H1 (cell line): Measurements from ENCODE around the gene NCF4. TPM values are rescaled to one million over a fixed set of nuclear protein-coding genes. Genes with fewer than 3 reads are reported as not detected.

Experiments used
- CTCF ChIA-PET: fragments of 300-600 bp; sonication (Branson Sonifier 250); formaldehyde crosslinking; loops from one replicate; lab custom pipeline; 2021; ENCODE audit not compliant: partially characterized antibody; lab: Charles Lee
- POLR2A ChIA-PET: fragments of 300-600 bp; sonication (Branson Sonifier 250); formaldehyde crosslinking; loops from one replicate; lab custom pipeline; 2021; ENCODE audit warnings: inconsistent platforms; ENCODE audit not compliant: partially characterized antibody; lab: Charles Lee
- DNase-seq, 2 experiments: peaks; one replicate each; pipeline versions ENCODE4 v3.0.0 to v3.0.0-alpha.2; 2010 to 2022; ENCODE audit warnings: low spot score in 2 of 2, low read depth in 1 of 2, mixed read lengths in 1 of 2
- FAIRE-seq: peaks from 2 replicates; lab custom pipeline; 2011; peaks lifted over from hg19 to GRCh38; lab: Jason Lieb, UNC
- H2AFZ ChIP-seq: 2 replicates; pipeline ENCODE4 v1.8.1; 2012; ENCODE audit warnings: low read length, inconsistent platforms
- H2AK5ac ChIP-seq: 2 replicates; pipeline ENCODE4 v1.6.1; 2013; ENCODE audit warnings: low read depth, low read length
- H2BK120ac ChIP-seq: replicated peaks from 2 replicates; pipeline ENCODE3; 2013; ENCODE audit warnings: low read depth, low read length, inconsistent platforms
- H2BK12ac ChIP-seq: 2 replicates; pipeline ENCODE4 v1.6.1; 2013; ENCODE audit warnings: low read depth, low read length
- H2BK15ac ChIP-seq: 2 replicates; pipeline ENCODE4 v1.6.1; 2013; ENCODE audit warnings: low read length
- H2BK20ac ChIP-seq: 2 replicates; pipeline ENCODE4 v1.6.1; 2013; ENCODE audit warnings: low read length
- H2BK5ac ChIP-seq: 2 replicates; pipeline ENCODE4 v1.6.1; 2013; ENCODE audit warnings: low read depth, low read length
- H3K14ac ChIP-seq: 2 replicates; pipeline ENCODE4 v1.6.1; 2013; ENCODE audit warnings: inconsistent platforms; ENCODE audit not compliant: insufficient read length
- H3K18ac ChIP-seq: 2 replicates; pipeline ENCODE4 v1.6.1; 2013; ENCODE audit warnings: low read length; ENCODE audit errors: extremely low read depth
- H3K23ac ChIP-seq: 2 replicates; pipeline ENCODE4 v1.6.1; 2013; ENCODE audit warnings: inconsistent platforms; ENCODE audit not compliant: insufficient read length
- H3K23me2 ChIP-seq: 2 replicates; pipeline ENCODE4 v1.6.1; 2013; ENCODE audit warnings: low read depth, low read length
- H3K27ac ChIP-seq: 2 replicates; pipeline ENCODE4 v1.6.1; 2011; ENCODE audit warnings: low read depth, low read length, inconsistent platforms
- H3K27me3 ChIP-seq, 4 experiments: replicated peaks in 1 of 4; 1 replicate in 1 of 4; 2 replicates in 3 of 4; pipeline versions ENCODE4 v1.6.1 to v1.8.1; 2011 to 2013; ENCODE audit warnings: low read length in 3 of 4, mild to moderate bottlenecking in 3 of 4, inconsistent platforms in 2 of 4, mixed read lengths in 2 of 4, moderate library complexity in 1 of 4; ENCODE audit not compliant: control insufficient read depth in 3 of 4, insufficient read depth in 3 of 4; ENCODE audit errors: extremely low read depth in 1 of 4
- H3K36me3 ChIP-seq, 4 experiments: 2 replicates each; pipeline versions ENCODE4 v1.6.1 to v1.8.1; 2011 to 2013; ENCODE audit warnings: mild to moderate bottlenecking in 4 of 4, low read length in 3 of 4, moderate library complexity in 2 of 4, control low read depth in 1 of 4, inconsistent platforms in 1 of 4; ENCODE audit not compliant: insufficient read depth in 4 of 4, control insufficient read depth in 2 of 4
- H3K4ac ChIP-seq: replicated peaks from 2 replicates; pipeline ENCODE3; 2013; ENCODE audit warnings: low read length, low read depth, mixed read lengths, inconsistent platforms; ENCODE audit not compliant: insufficient read length
- H3K4me1 ChIP-seq, 4 experiments: replicated peaks in 1 of 4; 1 replicate in 1 of 4; 2 replicates in 3 of 4; pipeline versions ENCODE4 v1.6.1 to v1.8.1; 2011 to 2013; ENCODE audit warnings: low read length in 3 of 4, inconsistent platforms in 2 of 4, mixed read lengths in 1 of 4; ENCODE audit not compliant: insufficient read depth in 4 of 4, control insufficient read depth in 3 of 4
- H3K4me2 ChIP-seq, 2 experiments: 2 replicates each; pipeline versions ENCODE4 v1.6.1 to v1.8.1; 2011 to 2013; ENCODE audit warnings: low read depth in 2 of 2, low read length in 2 of 2, control low read depth in 1 of 2, inconsistent platforms in 1 of 2, mild to moderate bottlenecking in 1 of 2; ENCODE audit not compliant: insufficient read depth in 1 of 2
- H3K4me3 ChIP-seq, 4 experiments: fragments of 200-600, 300-600 bp in 1 of 4; sonication (generic), shearing (Covaris generic), sonication (Bioruptor Twin) in 1 of 4; 2 replicates each; pipeline versions ENCODE4 v1.5.1 to v1.8.1; 2011 to 2016; ENCODE audit warnings: low read length in 4 of 4, low read depth in 3 of 4, control low read depth in 2 of 4, inconsistent platforms in 2 of 4, mild to moderate bottlenecking in 2 of 4, mixed read lengths in 1 of 4, moderate library complexity in 1 of 4; ENCODE audit not compliant: insufficient read depth in 2 of 4; ENCODE audit errors: extremely low read depth in 1 of 4
- H3K56ac ChIP-seq: replicated peaks from 2 replicates; pipeline ENCODE3; 2013; ENCODE audit warnings: low read depth, mild to moderate bottlenecking, mixed read lengths, low read length, inconsistent platforms; ENCODE audit not compliant: insufficient read length
- H3K79me1 ChIP-seq: 2 replicates; pipeline ENCODE4 v1.6.1; 2013; ENCODE audit warnings: low read depth, low read length, control low read depth
- H3K79me2 ChIP-seq, 2 experiments: 2 replicates each; pipeline versions ENCODE4 v1.6.1 to v1.8.1; 2012 to 2013; ENCODE audit warnings: low read length in 2 of 2, mild to moderate bottlenecking in 2 of 2, inconsistent platforms in 1 of 2; ENCODE audit not compliant: insufficient read depth in 2 of 2, control insufficient read depth in 1 of 2
- H3K9ac ChIP-seq, 4 experiments: replicated peaks in 1 of 4; 1 replicate in 1 of 4; 2 replicates in 3 of 4; pipeline versions ENCODE4 v1.6.1 to v1.8.1; 2011 to 2013; ENCODE audit warnings: low read depth in 3 of 4, low read length in 3 of 4, control low read depth in 2 of 4, mild to moderate bottlenecking in 2 of 4, moderate library complexity in 2 of 4, inconsistent platforms in 1 of 4; ENCODE audit errors: extremely low read depth in 1 of 4
- H3K9me3 ChIP-seq, 2 experiments: 2 replicates each; pipeline versions ENCODE4 v1.6.1 to v1.8.1; 2012 to 2013; ENCODE audit warnings: mild to moderate bottlenecking in 2 of 2, moderate library complexity in 2 of 2, control low read depth in 1 of 2, inconsistent platforms in 1 of 2, low read depth in 1 of 2, low read length in 1 of 2, mixed read lengths in 1 of 2; ENCODE audit not compliant: insufficient read depth in 2 of 2
- H4K20me1 ChIP-seq, 2 experiments: replicated peaks in 1 of 2; 2 replicates each; pipeline versions ENCODE3 to v1.8.1; 2011 to 2013; ENCODE audit warnings: inconsistent platforms in 2 of 2, low read length in 2 of 2, mild to moderate bottlenecking in 1 of 2; ENCODE audit not compliant: insufficient read depth in 2 of 2, control insufficient read depth in 1 of 2
- H4K5ac ChIP-seq: 2 replicates; pipeline ENCODE4 v1.6.1; 2013; ENCODE audit warnings: low read length, low read depth, mixed read lengths, inconsistent platforms; ENCODE audit not compliant: insufficient read length
- H4K8ac ChIP-seq: 2 replicates; pipeline ENCODE4 v1.8.0; 2013; ENCODE audit warnings: mild to moderate bottlenecking, moderate library complexity, low read length, inconsistent platforms; ENCODE audit not compliant: insufficient read depth; ENCODE audit errors: extremely low read depth
- H4K91ac ChIP-seq: replicated peaks from 2 replicates; pipeline ENCODE3; 2013; ENCODE audit warnings: low read length, mixed read lengths, inconsistent platforms; ENCODE audit not compliant: insufficient read length
- ASH2L ChIP-seq: fragments of 200-600, 300-600 bp; sonication (generic); IDR thresholded peaks from one replicate; pipeline ENCODE4 v1.7.1; 2017; ENCODE audit warnings: low read length
- EGR1 ChIP-seq: IDR thresholded peaks from 2 replicates; pipeline ENCODE4 v1.6.1; 2011; ENCODE audit warnings: low read depth, low read length, borderline replicate concordance
- NRF1 ChIP-seq: IDR thresholded peaks from 2 replicates; pipeline ENCODE4 v1.6.1; 2011; ENCODE audit warnings: mild to moderate bottlenecking, low read depth, low read length, improper control_type of control experiment
- PHF8 ChIP-seq: fragments of 200-600 bp; sonication (generic); conservative IDR thresholded peaks from 2 replicates; pipeline ENCODE4 v1.7.1; 2012; ENCODE audit warnings: low read depth, mild to moderate bottlenecking, inconsistent platforms, low read length, moderate library complexity
- SP2 ChIP-seq: IDR thresholded peaks from 2 replicates; pipeline ENCODE4 v1.6.1; 2012; ENCODE audit warnings: mild to moderate bottlenecking, low read length, inconsistent platforms
- WGBS, 2 experiments: shearing (Covaris generic) in 1 of 2; methylation state at CpG; one replicate each; pipeline versions ENCODE4 v1.1.6 to v1.1.7; 2013 to 2015; ENCODE audit warnings: low lambda C conversion rate in 2 of 2, mixed read lengths in 2 of 2, inconsistent platforms in 1 of 2, low coverage in 1 of 2, missing lambda C conversion rate in 1 of 2; ENCODE audit not compliant: insufficient replicate concordance in 2 of 2, insufficient coverage in 1 of 2, insufficient read length in 1 of 2; ENCODE audit errors: extremely low coverage in 1 of 2, missing lambda C conversion rate in 1 of 2; 5-methylcytosine and 5-hydroxymethylcytosine counted together
- polyA plus RNA-seq, 7 experiments: library from polyadenylated mRNA; depleted of rRNA in 3 of 7; stranded (reverse) in 5 of 7; unstranded in 2 of 7; fragments of >200 nt in 5 of 7; fragments of 200-250 nt in 2 of 7; gene quantifications; 1 replicate in 5 of 7; 2 replicates in 1 of 7; 4 replicates in 1 of 7; pipeline versions ENCODE4 v1.2.1 to v1.2.3, GENCODE V29; 2011 to 2013; ENCODE audit warnings: missing spikeins in 2 of 7, mixed read lengths in 2 of 7
- total RNA-seq: library from RNA; stranded (reverse); fragmentation: NEBNext Ultra II Directional; extraction: Animal tissue kit (Norgen Biotek cat#: 25700); gene quantifications from 2 replicates; pipeline ENCODE4 v1.2.1, GENCODE V29; 2021
- TF ChIP-seq, protein P1 (sequence below): IDR thresholded peaks from 2 replicates; pipeline ENCODE4 v1.6.1; 2012; ENCODE audit warnings: inconsistent platforms

NCF4 gene
- total and polyA plus RNA-seq, 2 of the 8 experiments (the other 6 are each of a cell fraction or from before 2014, with no cell fraction given) = 0.20 TPM; not detected in 1

DNA sequence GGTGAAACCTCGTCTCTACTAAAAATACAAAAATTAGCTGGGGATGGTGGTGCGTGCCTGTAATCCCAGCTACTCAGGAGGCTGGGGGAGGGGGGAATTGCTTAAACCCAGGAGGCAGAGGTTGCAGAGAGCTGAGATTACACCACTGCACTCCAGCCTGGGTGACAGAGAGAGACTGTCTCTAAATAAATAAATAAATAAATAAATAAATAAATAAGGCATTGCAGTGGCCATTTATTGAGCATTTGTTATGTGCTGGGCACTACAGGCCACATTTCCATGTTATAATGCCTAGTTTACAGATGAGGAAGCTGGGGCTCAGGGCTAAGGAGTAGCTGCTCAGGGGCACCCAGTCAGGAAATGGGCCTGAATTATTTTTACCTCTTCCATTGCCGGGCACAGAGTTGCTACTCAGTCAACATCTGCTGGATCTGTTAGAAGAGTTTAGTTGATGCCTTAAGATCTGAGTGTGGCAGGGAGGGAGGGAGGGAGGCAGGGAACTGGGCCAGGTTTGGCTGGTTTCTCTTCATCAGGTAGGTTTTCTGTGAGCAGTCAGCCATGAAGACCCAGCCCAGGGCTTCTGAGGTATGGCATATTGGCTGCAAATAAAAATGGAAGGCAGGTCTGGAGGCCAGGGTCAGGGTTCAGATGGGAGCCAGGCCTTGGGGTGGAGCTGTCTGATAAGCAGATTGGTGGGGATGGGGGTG, 49.6 kb upstream of the NCF4 start:
- peaks cover under 1% of the 10 kb centered on the region; the same call in 1 of the 2 replicates for H3K23me2 ChIP-seq
- no peaks in the 10 kb centered on the region for H3K36me3 ChIP-seq
- no peaks in the 10 kb centered on the region for H3K9me3 ChIP-seq
- peaks cover 16 to 26% (median 17%) of the 10 kb centered on the region in 4 experiments for H3K27me3 ChIP-seq
- CTCF ChIA-PET = interaction anchor here (0.8 to 1.9 kb wide), 4 partner anchors 16 to 176 kb away, joined by 3 to 10 read pairs (median 3); no protein-coding TSS in a partner anchor
- H2BK120ac ChIP-seq = no peak overlapping the region
- no peak overlapping the region for H3K23ac ChIP-seq
- H2BK15ac ChIP-seq = no peak overlapping the region
- H3K18ac ChIP-seq = no peak overlapping the region
- no peaks in the 10 kb centered on the region for H4K20me1 ChIP-seq
- POLR2A ChIA-PET = no interaction called here
- no peak for TF ChIP-seq PHF8
- TF ChIP-seq, protein P1, sequence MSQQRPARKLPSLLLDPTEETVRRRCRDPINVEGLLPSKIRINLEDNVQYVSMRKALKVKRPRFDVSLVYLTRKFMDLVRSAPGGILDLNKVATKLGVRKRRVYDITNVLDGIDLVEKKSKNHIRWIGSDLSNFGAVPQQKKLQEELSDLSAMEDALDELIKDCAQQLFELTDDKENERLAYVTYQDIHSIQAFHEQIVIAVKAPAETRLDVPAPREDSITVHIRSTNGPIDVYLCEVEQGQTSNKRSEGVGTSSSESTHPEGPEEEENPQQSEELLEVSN = no peak
- no peak for TF ChIP-seq ASH2L
- no peak for TF ChIP-seq SP2
- no peak for TF ChIP-seq EGR1
- TF ChIP-seq NRF1 = no peak
- H3K4me2 ChIP-seq = no peak overlapping the region
- H2AFZ ChIP-seq = no peak overlapping the region
- H3K79me1 ChIP-seq = no peaks in the 10 kb centered on the region
- H2BK5ac ChIP-seq = no peak overlapping the region
- no peak overlapping the region for H2AK5ac ChIP-seq
- no peak for FAIRE-seq
- H3K14ac ChIP-seq = no peak overlapping the region
- H3K4me3 ChIP-seq = no peak overlapping the region
- no peaks in the 10 kb centered on the region for H3K79me2 ChIP-seq
- no peak overlapping the region for H3K4ac ChIP-seq
- no peak overlapping the region for H3K27ac ChIP-seq
- H4K5ac ChIP-seq = no peak overlapping the region
- no peak overlapping the region for H3K56ac ChIP-seq
- 100% methylated on average over 3 of the region's 3 CpGs; no CpG with 5 or more reads in 1 of the 2 experiments for WGBS, 2 experiments
- no peak overlapping the region for H2BK12ac ChIP-seq
- peaks cover 0 to 15% (median 2%) of the 10 kb centered on the region in 4 experiments; a peak in 6 of 7 replicates for H3K4me1 ChIP-seq
- no peak for DNase-seq
- H4K8ac ChIP-seq = no peak overlapping the region
- H4K91ac ChIP-seq = no peak overlapping the region
- H2BK20ac ChIP-seq = no peak overlapping the region
- H3K9ac ChIP-seq = no peak overlapping the region
